Measurements from ENCODE around the gene ZNF391.

DNA sequence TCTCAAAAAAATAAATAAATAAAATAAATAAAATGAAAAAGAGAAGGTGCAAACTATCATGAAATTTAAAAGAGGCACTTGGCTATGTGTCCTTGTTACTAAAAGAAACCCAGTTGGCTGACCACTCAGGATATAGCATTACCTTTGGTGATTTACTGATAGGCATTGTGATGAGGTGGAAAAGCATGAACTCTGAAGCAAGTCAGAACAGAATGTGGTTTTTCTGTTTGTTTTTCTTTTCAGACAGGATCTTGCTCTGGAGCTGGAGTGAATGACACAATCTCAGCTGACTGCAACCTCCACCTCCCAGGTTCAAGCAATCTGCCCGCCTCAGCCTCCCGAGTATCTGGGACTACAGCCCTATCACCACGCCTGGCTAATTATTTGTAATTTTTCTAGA, 52.4 kb downstream of the ZNF391 start:
- TF ChIP-seq, protein P1, sequence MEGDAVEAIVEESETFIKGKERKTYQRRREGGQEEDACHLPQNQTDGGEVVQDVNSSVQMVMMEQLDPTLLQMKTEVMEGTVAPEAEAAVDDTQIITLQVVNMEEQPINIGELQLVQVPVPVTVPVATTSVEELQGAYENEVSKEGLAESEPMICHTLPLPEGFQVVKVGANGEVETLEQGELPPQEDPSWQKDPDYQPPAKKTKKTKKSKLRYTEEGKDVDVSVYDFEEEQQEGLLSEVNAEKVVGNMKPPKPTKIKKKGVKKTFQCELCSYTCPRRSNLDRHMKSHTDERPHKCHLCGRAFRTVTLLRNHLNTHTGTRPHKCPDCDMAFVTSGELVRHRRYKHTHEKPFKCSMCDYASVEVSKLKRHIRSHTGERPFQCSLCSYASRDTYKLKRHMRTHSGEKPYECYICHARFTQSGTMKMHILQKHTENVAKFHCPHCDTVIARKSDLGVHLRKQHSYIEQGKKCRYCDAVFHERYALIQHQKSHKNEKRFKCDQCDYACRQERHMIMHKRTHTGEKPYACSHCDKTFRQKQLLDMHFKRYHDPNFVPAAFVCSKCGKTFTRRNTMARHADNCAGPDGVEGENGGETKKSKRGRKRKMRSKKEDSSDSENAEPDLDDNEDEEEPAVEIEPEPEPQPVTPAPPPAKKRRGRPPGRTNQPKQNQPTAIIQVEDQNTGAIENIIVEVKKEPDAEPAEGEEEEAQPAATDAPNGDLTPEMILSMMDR (IDR thresholded peaks at IDR 0.05; ENCODE audit: insufficient read depth, low read depth, low read length): no peak
- TF ChIP-seq EZH2 (IDR thresholded peaks at IDR 0.05; ENCODE audit: insufficient read depth, low read length): no peak

Data from astrocyte (in vitro differentiated cells and primary cell).